Immature natural killer cell (primary cell): ENCODE data around the gene CRKL. TPM values are rescaled to one million over a fixed set of nuclear protein-coding genes. Genes with fewer than 3 reads are reported as not detected.

Experiments used
- DNase-seq, 3 donors: peaks; one replicate each; pipeline ENCODE4 v3.0.0; 2022; ENCODE audit warnings: mixed read lengths in 1 of 3
- H3K27ac Mint-ChIP-seq, 6 donors: one replicate each; pipeline ENCODE4 v1.8.0; 2020; ENCODE audit warnings: mixed read lengths in 6 of 6, mild to moderate bottlenecking in 5 of 6, inconsistent platforms in 4 of 6, moderate library complexity in 3 of 6
- H3K27me3 Mint-ChIP-seq, 3 donors: one replicate each; pipeline ENCODE4 v1.8.0; 2020 to 2021; ENCODE audit warnings: low read depth in 3 of 3, mild to moderate bottlenecking in 3 of 3, mixed read lengths in 3 of 3, moderate library complexity in 3 of 3, inconsistent platforms in 1 of 3
- H3K36me3 Mint-ChIP-seq, 3 donors: one replicate each; pipeline ENCODE4 v1.8.0; 2020; ENCODE audit warnings: mixed read lengths in 3 of 3, inconsistent platforms in 2 of 3, mild to moderate bottlenecking in 2 of 3
- H3K4me1 Mint-ChIP-seq, 2 donors: one replicate each; pipeline ENCODE4 v1.8.0; 2020; ENCODE audit warnings: inconsistent platforms in 2 of 2, mild to moderate bottlenecking in 2 of 2, mixed read lengths in 2 of 2, moderate library complexity in 1 of 2
- H3K4me3 Mint-ChIP-seq, 5 donors: one replicate each; pipeline ENCODE4 v1.8.0; 2020; ENCODE audit warnings: mild to moderate bottlenecking in 5 of 5, mixed read lengths in 5 of 5, inconsistent platforms in 3 of 5, moderate library complexity in 3 of 5
- H3K9me3 Mint-ChIP-seq, 6 donors: one replicate each; pipeline ENCODE4 v1.8.0; 2020; ENCODE audit warnings: mild to moderate bottlenecking in 6 of 6, mixed read lengths in 6 of 6, inconsistent platforms in 4 of 6, moderate library complexity in 3 of 6
- polyA plus RNA-seq, 3 donors: library from polyadenylated mRNA; unstranded; fragments of 300-500 nt; fragmentation: Illumina TruSeq; gene quantifications; one replicate each; pipeline ENCODE4 v1.2.3, GENCODE V29; 2021

The CRKL gene, protein sequence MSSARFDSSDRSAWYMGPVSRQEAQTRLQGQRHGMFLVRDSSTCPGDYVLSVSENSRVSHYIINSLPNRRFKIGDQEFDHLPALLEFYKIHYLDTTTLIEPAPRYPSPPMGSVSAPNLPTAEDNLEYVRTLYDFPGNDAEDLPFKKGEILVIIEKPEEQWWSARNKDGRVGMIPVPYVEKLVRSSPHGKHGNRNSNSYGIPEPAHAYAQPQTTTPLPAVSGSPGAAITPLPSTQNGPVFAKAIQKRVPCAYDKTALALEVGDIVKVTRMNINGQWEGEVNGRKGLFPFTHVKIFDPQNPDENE
- 10 to 100 TPM; 26.7 to 50.7 (median 43.1) TPM for polyA plus RNA-seq

GRCh38 chr22:20916916-20917810 lies at the start of gene CRKL:
CRKL (plus strand) TSS chr22:20917407; CDS start chr22:20917935, 528 bp downstream.
- H3K4me3 Mint-ChIP-seq = peak within 1 kb of the TSS; percentile 96 to 98 (median 98)
- peaks cover 0 to 6% (median 2%) of the 10 kb centered on the region in 3 donors for H3K27me3 Mint-ChIP-seq
- H3K36me3 Mint-ChIP-seq = peaks cover 0 to 5% (median 0%) of the 10 kb centered on the region in 3 donors
- no peaks in the 10 kb centered on the region for H3K9me3 Mint-ChIP-seq
- peaks cover 51 to 52% of the 10 kb centered on the region in 2 donors for H3K4me1 Mint-ChIP-seq
- H3K27ac Mint-ChIP-seq = peak within 1 kb of the TSS; percentile 88 to 98 (median 96)
- peak; percentile 95 to 96 (median 96) for DNase-seq

DNA sequence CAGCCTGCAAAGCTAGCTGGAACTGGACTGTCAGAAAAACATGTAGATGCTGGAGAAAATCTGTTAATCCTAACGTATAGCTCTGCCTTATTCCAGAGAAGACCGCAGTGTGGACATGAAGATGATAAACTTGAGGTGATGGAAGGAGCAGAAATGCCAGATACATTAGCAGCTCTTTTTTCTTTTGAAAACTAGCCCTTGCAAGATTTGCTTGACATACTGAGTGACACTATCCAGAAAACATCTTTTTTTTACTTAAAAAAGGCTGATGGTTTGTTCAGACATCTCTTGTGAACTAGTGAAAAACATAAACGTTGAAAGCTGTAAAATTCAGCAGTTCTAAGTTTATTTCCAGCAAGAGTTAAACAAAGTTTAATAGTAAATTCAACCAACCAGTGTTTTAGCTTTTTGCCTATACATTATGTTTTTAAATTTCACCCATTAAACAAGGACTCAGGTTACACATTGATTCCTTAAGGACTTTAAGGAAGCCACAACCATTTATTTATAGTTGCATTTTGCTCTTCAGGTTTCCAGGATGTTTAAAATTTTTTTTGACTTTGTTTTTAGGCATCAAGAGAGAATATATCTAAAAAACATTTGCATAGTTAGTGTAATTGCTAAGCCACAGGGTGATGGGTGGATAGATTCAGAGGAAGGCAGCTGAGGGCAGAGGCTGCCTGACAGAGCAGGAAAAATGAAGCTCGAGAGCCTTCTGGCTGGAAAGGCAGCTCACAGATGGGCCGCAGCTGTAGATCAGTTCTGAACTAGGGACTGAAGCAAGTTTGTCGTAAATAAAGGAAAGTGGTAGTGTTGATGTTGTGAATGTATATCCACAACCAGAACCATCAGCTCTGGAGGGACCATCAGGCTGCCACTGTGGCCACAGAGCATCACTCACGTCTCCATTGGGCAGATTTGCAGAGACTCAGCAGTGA lies 48.9 kb upstream of the CRKL start:
- Mint-ChIP-seq H3K27me3 (peaks cover 0 to 5% (median 0%) of the 10 kb centered on the region in 3 donors), H3K4me1 (peaks cover 44 to 51% of the 10 kb centered on the region in 2 donors), H3K27ac (peak overlapping the region; percentile 79 to 94 (median 92)), H3K9me3 (no peaks in the 10 kb centered on the region), H3K36me3 (peaks cover 0 to 14% (median 2%) of the 10 kb centered on the region in 3 donors), H3K4me3 (peak overlapping the region in 3 of 5 donors; percentile 73 to 76 (median 73))
- DNase-seq = no peak

DNA sequence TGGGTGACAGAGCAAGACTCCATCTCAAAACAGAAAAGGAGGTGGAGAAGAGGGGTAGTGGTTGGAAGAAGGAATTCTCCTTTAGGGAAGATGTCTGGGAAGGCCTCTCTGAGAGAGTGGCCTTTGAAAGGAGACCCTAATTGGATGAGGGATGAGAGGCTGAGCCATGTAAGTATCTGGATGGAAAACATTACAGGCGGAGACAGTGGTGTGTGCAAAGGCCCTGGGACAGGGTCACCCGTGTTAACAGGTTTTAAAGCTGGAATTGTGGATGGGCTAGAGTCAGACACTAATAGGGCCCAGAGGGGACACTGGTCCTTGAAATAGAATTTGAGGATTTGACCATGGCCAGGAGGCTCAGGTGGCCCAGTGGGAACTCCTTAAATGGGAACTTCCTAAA lies 48.0 kb upstream of the CRKL start:
- H3K27ac Mint-ChIP-seq = peak overlapping the region in 3 of 6 donors; percentile 61 to 94 (median 93)
- no peaks in the 10 kb centered on the region for H3K9me3 Mint-ChIP-seq
- peaks cover 38 to 41% of the 10 kb centered on the region in 2 donors for H3K4me1 Mint-ChIP-seq
- DNase-seq = no peak
- peaks cover 0 to 11% (median 3%) of the 10 kb centered on the region in 3 donors for H3K36me3 Mint-ChIP-seq
- H3K4me3 Mint-ChIP-seq = no peak overlapping the region
- peaks cover 0 to 4% (median 0%) of the 10 kb centered on the region in 3 donors for H3K27me3 Mint-ChIP-seq

DNA sequence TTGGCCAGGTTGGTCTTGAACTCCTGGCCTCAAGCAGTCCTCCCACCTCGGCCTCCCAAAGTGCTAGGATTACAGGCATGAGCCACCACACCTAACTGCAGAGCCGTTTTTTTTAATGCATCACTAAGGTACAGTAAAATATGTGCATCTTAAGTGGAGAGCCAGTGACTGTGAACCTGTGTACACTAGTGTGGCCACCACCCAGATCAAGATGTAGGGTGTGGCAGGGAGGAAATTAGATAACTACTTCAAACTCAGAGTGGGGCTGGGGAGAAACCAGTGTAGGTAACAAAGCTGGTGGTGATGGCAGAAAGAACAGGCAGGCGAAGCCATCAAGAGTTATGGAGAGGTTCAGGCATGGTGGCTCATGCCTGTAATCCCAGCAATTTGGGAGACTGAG lies 44.0 kb upstream of the CRKL start:
- H3K36me3 Mint-ChIP-seq = peaks cover 3 to 15% (median 7%) of the 10 kb centered on the region in 3 donors
- H3K4me1 Mint-ChIP-seq = peaks cover 4 to 5% of the 10 kb centered on the region in 2 donors
- H3K27me3 Mint-ChIP-seq = peaks cover 0 to 6% (median 0%) of the 10 kb centered on the region in 3 donors
- H3K27ac Mint-ChIP-seq = no peak overlapping the region
- no peak for DNase-seq
- H3K9me3 Mint-ChIP-seq = no peaks in the 10 kb centered on the region
- H3K4me3 Mint-ChIP-seq = no peak overlapping the region

- H3K27ac Mint-ChIP-seq = no peak overlapping the region
- peaks cover 3 to 12% (median 7%) of the 10 kb centered on the region in 3 donors for H3K36me3 Mint-ChIP-seq
- DNase-seq = no peak
- H3K4me1 Mint-ChIP-seq = no peaks in the 10 kb centered on the region
- H3K4me3 Mint-ChIP-seq = no peak overlapping the region
- peaks cover 0 to 5% (median 0%) of the 10 kb centered on the region in 3 donors for H3K27me3 Mint-ChIP-seq
- no peaks in the 10 kb centered on the region for H3K9me3 Mint-ChIP-seq
These were observed 41.9 kb upstream of the CRKL start for GRCh38 chr22:20875296-20875695.

DNA sequence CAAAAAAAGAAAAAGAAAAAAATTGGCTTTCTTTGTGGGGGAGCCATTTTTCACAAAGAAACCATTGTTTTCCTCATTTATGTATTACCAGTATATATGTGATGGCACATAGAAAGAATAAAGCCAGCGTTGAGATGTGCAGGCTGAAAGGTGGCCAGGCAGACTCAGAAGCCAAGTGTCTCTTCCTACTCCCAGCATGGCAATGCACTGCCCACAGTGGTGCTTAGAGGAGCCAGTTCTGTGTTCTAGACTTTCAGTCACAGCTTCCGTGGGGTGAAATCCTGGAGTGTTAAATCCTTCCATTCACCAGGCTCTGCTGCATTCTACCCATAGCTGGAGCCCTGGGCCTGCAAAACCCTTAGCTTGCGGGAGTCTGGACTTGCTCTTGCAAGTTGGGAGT lies 39.5 kb upstream of the CRKL start:
- Mint-ChIP-seq H3K27me3 (peaks cover 0 to 8% (median 0%) of the 10 kb centered on the region in 3 donors), H3K36me3 (peaks cover 8 to 26% (median 12%) of the 10 kb centered on the region in 3 donors), H3K4me3 (no peak overlapping the region), H3K9me3 (no peaks in the 10 kb centered on the region), H3K4me1 (no peaks in the 10 kb centered on the region), H3K27ac (no peak overlapping the region)
- DNase-seq = no peak

DNA sequence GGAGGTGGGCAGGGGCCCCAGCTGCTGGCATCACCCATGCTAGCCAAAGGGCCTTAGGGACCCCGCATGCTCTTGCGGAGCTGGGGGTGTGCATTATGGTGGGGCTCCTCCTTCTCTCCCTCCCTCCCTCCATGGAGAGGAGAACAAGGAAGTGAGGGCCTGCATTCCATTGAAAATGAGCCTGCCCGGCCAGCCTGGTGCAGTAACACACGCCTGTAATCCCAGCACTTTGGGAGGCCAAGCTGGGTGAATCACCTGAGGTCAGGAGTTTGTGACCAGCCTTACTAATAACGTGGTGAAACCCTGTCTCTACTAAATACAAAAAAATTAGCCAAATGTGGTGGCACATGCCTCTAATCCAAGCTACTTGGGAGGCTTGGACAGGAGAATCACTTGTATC lies 36.0 kb upstream of the CRKL start:
- Mint-ChIP-seq H3K27ac (no peak overlapping the region), H3K36me3 (peaks cover 12 to 41% (median 21%) of the 10 kb centered on the region in 3 donors)

GRCh38 chr22:20881869-20882815 lies 35.1 kb upstream of the CRKL start:
- Mint-ChIP-seq H3K9me3 (no peaks in the 10 kb centered on the region), H3K4me1 (peaks cover 8 to 10% of the 10 kb centered on the region in 2 donors), H3K36me3 (peaks cover 13 to 39% (median 22%) of the 10 kb centered on the region in 3 donors), H3K27ac (peak overlapping the region in 3 of 6 donors; percentile 13 to 40 (median 14)), H3K4me3 (no peak overlapping the region), H3K27me3 (peaks cover 0 to 4% (median 2%) of the 10 kb centered on the region in 3 donors)
- DNase-seq = no peak

More for the DNA sequence above, 36.0 kb upstream of the CRKL start:
- DNase-seq = no peak
- Mint-ChIP-seq H3K27me3 (peaks cover 0 to 4% (median 2%) of the 10 kb centered on the region in 3 donors), H3K4me1 (peaks cover 8 to 10% of the 10 kb centered on the region in 2 donors), H3K9me3 (no peaks in the 10 kb centered on the region), H3K4me3 (no peak overlapping the region)

DNA sequence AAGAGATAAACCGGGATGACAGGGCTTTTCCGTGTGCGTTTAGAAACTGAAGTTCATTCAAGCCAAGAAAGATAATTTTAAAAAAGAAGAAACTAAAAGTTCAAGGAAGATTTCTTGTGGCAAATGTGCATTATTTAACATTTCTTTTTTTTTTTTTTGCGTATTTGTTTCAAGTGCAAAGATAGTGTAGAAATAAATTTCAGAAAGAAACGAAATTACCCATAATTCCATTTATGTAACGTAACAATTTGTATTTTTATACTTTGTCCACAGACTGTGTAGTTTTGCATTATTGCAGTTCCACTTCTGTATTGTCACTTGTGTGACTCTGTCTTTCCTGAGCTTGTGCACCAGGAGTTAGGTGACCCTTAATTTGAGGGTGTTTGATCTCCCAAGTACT lies 34.4 kb upstream of the CRKL start:
- Mint-ChIP-seq H3K27ac (no peak overlapping the region), H3K36me3 (peaks cover 16 to 46% (median 27%) of the 10 kb centered on the region in 3 donors), H3K27me3 (peaks cover 0 to 4% (median 2%) of the 10 kb centered on the region in 3 donors), H3K9me3 (no peaks in the 10 kb centered on the region), H3K4me3 (no peak overlapping the region), H3K4me1 (peaks cover 8 to 10% of the 10 kb centered on the region in 2 donors)
- no peak for DNase-seq

DNA sequence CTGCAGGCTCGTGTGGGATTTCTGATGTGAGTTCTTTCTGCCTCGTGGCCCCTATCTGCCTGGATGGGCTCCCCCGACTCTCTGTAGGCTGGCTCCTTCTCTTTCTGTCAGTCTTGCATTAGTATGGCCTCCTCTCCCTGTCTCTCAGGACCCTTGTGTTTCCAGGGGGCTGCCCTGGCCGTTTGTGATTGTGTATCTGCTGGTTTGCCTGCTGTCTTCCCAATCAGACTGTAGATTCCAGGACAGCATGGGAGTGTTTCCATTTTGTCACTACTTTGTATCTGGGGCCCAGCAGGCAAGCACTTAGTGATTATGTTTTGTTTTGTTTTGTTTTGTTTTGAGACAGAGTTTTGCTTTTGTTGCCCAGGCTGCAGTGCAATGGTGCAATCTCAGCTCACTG lies 32.8 kb upstream of the CRKL start:
- H3K4me3 Mint-ChIP-seq = no peak overlapping the region
- H3K9me3 Mint-ChIP-seq = no peaks in the 10 kb centered on the region
- peaks cover 8 to 10% of the 10 kb centered on the region in 2 donors for H3K4me1 Mint-ChIP-seq
- no peak for DNase-seq
- H3K27ac Mint-ChIP-seq = peak overlapping the region in 2 of 6 donors; percentile 18 to 29
- H3K27me3 Mint-ChIP-seq = peaks cover 0 to 4% (median 2%) of the 10 kb centered on the region in 3 donors
- peaks cover 20 to 62% (median 36%) of the 10 kb centered on the region in 3 donors for H3K36me3 Mint-ChIP-seq

GRCh38 chr22:20885017-20885556 lies 32.1 kb upstream of the CRKL start:
- H3K4me1 Mint-ChIP-seq = peaks cover 8 to 10% of the 10 kb centered on the region in 2 donors
- H3K36me3 Mint-ChIP-seq = peaks cover 23 to 69% (median 42%) of the 10 kb centered on the region in 3 donors
- no peak for DNase-seq
- H3K27ac Mint-ChIP-seq = peak overlapping the region in 5 of 6 donors; percentile 5 to 81 (median 73)
- no peaks in the 10 kb centered on the region for H3K9me3 Mint-ChIP-seq
- peaks cover 0 to 4% (median 2%) of the 10 kb centered on the region in 3 donors for H3K27me3 Mint-ChIP-seq
- no peak overlapping the region for H3K4me3 Mint-ChIP-seq
